ENCODE measurements around the gene ZNF577.

DNA sequence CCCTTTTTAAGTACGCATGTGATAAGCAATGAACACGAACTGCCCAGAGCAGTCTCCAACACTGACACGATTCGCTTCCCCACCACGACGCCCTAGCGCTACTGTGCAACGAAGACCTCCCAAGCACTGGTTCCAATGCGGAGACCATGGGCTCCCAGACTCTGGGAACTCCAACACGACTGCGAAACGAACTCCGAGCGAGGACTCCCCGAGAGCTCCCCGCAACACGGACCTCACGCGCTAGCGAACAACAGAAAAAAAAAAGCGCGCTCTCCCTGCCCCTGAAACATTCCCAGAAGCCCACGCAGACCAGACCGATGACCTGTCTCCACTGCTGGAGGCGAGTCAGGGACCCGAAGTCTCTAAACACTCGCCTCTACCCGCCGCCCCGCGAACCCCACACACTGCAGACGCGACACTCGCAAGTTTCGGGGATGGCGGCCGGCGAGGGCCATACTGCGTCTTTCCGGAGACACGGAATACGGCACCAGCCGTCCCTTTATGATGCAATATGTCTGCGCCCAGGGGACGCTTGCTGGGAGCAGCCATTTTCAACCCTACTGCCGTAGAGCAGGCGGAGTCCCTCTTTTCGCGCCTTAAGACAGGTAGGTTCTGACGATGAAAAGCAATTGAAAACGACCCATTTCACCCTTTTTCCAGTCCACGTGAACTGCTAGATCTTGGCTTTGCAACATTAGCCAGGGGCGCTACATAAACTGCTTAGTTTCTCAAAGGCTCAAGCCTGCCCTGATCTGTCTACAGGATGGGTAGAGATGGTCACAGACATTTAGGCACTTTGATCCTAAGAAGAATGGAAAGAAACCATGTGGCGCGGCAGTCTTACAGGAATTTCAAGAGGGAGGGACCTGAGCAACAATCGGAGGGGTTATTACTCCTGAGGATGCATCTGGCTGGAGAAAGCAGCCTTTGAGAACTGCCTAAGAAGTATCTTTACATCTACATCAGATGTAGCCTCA lies at the start of gene ZNF577:
- TF ChIP-seq, protein P1, sequence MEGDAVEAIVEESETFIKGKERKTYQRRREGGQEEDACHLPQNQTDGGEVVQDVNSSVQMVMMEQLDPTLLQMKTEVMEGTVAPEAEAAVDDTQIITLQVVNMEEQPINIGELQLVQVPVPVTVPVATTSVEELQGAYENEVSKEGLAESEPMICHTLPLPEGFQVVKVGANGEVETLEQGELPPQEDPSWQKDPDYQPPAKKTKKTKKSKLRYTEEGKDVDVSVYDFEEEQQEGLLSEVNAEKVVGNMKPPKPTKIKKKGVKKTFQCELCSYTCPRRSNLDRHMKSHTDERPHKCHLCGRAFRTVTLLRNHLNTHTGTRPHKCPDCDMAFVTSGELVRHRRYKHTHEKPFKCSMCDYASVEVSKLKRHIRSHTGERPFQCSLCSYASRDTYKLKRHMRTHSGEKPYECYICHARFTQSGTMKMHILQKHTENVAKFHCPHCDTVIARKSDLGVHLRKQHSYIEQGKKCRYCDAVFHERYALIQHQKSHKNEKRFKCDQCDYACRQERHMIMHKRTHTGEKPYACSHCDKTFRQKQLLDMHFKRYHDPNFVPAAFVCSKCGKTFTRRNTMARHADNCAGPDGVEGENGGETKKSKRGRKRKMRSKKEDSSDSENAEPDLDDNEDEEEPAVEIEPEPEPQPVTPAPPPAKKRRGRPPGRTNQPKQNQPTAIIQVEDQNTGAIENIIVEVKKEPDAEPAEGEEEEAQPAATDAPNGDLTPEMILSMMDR (conservative IDR thresholded peaks at IDR 0.05), result no peak
- TF ChIP-seq ZFX (IDR thresholded peaks at IDR 0.05), result no peak
